Stimulated activated CD8-positive, alpha-beta memory T cell treated with anti-CD3 and anti-CD28 coated beads, Interleukin-4, amount 100 ng/mL, for 1 hour (primary cell): Measurements from ENCODE around the gene MTMR10.

Experiments
- DNase-seq, 2 donors: peaks; one replicate each; pipeline ENCODE4 v3.0.0-alpha.2; 2020; ENCODE audit warnings: low read depth in 2 of 2, low spot score in 1 of 2

The MTMR10 gene

DNA sequence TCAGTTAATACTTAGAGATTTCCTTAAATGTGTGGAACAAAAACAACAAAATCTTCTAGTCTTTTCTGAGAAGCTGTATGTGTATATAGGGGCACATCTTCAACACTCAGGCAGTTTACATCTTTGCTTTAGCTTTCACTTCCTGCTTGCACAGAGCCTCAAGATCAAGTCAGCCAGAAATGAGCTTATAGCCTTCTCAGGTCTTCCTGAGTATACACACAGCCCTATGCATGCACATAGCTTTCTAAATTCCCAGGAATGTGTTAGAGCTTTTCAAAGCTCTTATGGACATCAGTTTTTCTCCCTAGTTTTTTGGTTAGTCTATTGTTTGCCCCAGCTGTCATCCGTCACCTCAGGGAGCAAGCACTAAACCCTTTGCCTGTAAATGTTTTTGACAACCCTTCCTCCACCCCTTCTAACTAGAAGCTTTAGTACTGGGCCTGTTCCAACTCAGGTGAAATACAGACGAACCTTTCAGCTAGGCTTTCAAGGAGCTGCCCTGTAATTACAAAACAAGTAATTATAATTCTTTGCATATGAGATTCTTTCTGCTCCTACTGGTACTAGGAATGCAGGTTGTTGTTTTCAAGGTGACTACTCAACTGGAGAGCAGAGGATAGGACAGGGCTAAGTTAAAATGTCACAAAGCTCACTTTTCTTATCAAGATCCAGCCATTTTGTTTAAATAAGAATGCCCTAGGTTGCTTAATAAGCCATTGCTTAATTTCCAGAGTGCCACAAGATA lies 22.6 kb upstream of the MTMR10 start:
- DNase-seq, result no peak

DNA sequence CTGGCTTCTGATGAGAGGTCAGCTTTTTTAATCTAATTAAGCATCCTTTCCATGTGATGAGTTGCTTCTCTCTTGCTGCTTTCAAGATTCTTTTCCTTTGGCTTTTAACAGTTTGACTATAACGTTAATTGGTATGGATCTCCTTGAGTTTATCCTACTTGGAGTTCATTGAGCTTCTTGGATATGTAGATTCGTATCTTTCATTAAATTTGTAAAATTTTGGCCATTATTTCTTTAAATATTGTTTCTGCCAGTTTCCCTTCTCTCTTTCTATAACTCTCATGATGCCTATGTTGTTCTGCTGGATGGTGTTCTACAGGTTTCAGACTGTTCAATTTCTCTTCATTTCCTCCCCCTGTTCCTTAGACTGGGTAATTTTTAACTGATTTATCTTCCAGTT lies 21.0 kb upstream of the MTMR10 start:
- no peak for DNase-seq

DNA sequence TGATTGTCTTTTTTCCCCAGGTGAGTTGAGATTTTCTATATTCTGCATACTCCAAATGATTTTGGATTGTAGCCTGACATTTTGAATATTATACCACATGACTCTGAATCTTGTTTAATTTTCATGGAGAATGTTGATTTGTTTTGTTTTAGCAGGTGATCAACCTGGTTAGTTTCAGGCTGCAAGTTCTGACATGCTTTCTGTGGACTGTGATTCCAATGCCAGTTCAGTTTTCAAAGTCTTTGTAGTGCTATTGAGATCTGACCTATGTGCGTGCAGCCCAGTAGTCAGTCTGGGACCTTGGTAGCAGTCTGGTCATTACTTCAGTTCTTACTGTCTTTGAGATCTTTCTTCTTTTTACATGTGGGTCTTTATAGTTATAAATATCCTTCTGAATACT lies 18.6 kb upstream of the MTMR10 start:
- no peak for DNase-seq

DNA sequence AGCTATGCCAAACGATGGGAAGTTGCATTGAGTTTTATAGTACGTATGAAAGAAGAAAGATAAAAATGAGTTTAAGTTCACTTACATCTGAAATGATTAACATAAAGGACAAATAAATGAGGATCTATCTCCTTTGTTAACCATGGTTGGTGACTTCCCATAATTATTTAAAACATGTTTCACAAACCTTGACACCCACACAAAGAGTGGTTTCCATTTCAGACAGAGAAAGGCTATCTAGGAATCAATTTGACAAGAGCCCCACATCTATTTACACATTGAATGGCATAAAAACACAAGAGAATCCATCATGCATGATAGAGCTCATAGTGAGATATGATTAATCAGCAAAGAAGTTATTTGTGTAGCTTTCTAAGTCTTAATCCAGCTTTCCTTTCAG lies 14.2 kb upstream of the MTMR10 start:
- DNase-seq, result no peak

DNA sequence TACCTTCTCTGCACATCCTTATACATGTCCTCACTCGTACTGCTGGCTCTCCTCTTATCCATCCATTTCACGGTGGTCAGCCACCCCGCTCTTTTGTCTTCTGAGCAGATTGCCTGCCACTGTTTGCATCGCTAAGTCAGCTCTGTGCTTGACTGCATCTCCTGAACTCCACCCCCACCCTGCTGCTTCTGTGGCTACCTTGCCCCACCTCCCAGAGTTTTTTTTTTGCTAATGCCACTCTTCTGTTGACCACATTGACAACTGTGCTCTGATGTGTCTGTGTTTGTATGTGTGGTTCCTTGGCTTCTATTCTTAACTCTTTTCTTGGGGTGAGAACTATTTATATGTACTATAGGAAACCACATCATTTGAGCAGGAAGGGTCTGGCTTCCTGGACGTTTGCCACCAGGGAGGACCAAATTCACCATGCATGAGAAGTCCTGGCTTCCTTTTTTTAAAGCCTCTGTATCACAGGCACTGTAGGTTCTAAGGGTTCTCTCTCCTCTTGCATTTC lies 12.8 kb upstream of the MTMR10 start:
- DNase-seq, result no peak

DNA sequence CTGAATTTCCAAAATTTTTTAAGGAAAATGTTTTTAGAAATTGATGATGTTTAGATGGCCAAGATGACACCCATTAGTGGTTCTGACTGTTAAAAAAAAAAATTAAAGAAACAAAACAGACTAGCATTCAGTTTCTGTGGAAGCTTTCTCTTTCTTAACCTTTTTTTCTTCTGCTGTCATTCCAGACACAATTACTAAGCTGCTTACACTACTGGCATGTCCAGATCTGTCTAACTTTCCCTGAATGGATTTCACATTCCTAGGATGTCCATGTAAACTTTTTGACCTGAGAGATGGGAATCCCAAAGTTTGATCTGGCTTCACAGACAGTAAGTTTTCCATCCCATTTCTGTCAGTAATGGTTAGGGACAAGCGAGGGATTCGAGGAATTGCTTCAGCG lies 10.3 kb upstream of the MTMR10 start:
- DNase-seq, result no peak

DNA sequence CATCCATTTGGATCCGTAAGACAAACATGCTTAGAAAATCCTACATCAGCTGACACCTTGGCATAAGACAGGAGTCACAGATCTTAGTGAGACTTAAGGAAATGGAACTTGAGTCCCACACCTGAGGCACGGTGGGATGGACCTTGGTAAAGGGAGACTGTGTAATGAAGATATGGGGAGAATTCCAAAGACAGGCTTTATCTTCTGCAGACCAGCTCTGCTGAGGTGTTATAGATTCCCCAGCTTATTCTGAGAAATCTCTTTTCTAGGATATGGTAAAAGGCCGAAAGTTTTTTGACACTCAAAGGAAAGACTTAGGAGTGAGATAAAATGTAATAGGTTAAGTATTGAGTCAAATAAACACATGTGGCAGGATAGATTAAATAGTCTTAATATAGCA lies 8.3 kb upstream of the MTMR10 start:
- no peak for DNase-seq

DNA sequence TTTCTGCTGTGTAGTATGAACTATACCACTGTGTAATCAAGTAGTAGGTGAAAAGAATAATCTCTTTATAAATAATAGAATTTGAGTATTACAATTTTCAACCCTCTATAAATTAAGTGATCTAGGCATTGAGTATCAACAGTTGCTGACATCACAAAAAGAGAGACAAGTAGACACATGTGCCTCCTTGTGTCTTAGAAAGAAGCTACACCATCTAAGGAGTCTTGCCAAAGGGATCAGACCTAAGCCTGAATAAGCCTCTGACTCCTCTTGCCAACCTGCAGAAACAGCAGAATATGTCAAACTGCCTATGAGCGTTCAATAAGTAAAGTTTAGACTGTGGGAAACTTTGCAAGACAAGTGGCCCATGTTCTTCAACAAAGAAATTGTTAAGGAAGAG lies 5.8 kb upstream of the MTMR10 start:
- no peak for DNase-seq

DNA sequence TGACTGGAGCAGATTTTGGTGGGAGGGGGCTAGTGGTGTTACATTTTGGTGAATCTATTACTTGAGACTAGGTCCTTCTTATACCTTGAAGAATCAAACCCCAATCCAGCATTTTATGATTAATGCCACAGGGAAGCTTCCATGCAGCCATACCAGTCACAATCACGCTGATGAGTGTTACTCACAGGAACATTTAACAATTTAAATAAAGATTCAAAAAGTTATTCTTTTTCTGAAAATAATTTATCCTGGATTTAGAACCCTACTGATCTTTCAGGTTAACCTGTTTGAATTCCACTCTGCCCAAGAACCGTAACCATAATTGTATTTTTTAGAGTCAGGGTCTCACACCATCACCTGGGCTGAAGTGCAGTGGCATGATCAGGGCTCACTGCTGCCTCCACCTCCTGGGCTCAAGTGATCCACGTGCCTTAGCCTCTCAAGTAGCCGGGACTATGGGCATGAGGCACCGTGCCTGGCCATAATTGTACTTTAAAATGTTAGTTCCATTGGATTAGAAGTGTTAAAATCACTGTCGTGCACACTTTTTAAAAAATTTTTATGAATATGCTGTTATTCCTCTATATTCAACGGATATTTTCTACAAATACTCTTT lies 929 bp upstream of the MTMR10 start:
- DNase-seq, result no peak

DNA sequence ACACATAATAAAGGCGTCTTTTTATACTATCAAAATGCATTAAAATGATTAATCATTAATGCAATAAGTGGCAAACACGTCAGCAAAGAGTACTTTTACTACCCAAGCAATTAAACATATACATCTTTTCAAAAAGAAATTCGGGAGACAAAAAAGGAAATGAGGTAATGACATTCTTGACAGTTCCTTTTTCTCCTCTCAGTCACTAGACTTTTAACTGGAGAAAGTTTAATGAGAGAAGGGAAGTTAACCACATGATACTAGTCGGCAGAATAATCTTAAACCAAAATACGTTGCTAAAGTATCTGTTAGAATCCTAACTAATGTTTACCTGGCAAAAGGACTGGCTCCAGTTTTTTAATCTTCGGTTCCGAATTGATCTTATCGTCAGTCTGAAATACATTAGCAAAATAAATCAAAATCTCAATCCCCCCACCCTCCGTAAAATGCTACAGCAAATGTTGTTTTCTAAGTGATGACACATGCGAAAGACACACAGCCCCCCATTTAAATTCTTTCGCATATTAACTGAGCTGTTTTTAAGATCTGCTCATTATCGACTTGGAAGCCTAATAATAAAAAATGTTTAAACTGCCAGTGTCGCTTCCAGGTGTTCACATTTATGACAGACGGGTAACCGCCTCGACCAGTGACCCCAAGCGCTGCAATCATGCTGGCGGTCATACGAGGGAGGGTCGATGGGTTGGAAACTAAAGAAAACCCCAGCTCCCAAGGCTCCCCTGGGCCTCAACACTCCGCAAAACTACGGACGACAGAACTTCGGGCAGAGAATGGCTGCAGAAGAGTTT lies 778 bp downstream of the MTMR10 start:
- no peak for DNase-seq

DNA sequence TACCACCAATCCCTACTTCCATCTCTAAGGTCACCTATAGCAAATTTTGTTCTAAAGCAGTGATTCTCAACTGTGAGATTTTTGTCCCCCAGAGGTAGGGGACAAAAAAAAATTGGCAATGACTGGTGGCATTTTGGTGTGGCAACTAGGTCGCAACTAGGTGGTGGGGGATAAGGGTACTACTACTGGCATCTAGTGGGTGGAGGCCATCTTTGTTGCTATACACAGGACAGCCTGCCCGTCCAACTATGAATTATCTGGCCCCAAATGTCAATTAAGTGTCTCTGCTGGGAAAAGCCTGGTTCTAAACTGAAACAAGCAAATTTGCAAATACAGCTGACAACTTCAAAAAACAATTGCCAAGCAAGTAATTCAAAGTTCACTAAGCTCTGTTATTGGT lies 1.4 kb downstream of the MTMR10 start:
- DNase-seq, result no peak

DNA sequence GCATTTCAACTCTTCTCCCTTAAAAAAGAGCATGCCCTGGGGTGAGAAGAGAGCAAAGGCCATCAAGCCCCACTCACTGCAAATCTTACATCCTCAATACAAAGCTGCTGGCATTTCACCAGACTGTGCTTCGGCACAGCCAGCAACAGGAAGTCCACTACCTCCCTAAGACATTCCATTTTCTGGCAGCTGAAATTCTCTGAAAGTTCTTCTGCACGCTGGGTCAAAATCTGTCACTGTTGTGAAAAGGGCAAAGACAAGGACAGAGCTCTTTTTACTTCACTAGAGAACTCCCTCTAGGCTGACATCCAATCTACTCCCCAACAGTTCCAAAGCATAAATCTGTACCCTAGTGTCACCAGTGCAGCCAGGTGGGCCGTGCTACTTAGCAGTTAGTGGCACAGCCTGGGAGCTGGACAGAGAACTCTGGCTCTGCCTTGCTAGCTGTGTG lies 6.3 kb downstream of the MTMR10 start:
- no peak for DNase-seq

DNA sequence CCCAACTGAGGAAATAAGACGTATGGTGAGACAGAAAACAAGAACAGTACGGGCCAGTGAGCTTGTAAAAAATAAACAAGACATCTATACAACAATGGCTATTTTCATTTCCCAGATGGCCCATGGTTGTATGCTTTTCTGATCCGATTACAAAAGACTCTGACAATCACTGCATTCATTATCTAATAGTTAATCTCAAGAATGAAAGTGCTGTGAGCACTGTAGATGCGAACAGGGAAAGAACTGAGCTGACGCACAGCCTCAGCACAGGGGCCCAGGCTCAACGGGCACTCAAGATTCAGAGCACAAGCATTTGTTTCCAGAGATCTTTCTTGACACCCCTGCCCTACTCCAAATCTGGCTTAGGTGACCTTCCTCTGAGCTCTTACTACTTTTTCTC lies 6.9 kb downstream of the MTMR10 start:
- DNase-seq, result no peak

DNA sequence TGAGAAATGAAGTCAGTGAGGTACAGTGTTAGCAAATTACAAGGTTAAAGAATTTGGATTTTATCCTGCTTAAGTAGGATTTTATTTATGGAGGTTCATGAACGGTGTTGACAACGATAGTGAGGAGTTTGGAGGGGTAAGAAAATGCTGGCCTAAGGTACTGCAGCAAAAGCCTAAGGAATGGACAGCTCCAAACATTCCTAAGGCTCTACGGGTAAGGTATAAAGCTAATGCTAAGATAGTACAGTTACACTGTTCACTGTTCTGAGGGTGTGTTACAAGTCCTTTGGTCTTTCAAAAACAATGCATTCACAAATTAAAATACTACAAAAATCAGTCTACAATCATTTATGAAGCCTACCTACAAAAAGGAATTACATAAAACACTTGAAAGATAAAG lies 7.3 kb downstream of the MTMR10 start:
- no peak for DNase-seq

DNA sequence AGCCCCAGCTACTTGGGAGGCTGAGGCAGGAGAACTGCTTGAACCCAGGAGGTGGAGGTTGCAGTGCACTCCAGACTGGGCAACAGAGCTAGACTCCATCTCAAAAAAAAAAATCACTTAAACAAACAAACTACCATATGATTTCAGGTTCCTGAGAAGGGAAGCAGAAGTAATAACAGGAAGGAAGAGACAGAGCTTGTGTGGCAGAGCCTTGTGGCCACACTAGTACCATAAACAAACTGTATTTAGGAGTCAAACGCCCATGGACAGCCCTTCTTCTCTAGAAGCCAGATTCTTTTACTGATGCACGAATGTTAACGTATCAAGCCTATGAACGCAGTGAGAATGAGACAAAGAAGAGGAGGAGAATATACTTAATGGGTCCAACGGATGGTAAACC lies 12.0 kb downstream of the MTMR10 start:
- DNase-seq, result no peak

DNA sequence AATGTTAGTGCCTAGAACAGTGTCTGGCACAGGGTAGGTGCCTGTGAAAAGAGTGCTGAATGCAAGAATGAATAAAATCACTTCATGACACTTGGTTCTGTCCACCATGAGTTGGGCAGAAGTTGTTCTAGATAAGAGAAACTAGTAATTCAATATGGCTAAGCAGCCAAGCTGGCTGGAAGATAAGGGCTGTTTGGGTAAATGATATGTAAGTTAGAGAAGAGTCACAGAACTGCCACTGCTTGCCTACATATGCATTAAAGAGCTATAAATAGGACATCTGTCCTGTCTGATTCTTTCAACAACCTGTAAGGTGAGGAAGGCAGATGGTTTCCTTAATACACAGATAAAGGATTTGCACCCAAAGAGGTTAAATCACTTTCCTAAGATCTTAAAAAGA lies 13.1 kb downstream of the MTMR10 start:
- no peak for DNase-seq

DNA sequence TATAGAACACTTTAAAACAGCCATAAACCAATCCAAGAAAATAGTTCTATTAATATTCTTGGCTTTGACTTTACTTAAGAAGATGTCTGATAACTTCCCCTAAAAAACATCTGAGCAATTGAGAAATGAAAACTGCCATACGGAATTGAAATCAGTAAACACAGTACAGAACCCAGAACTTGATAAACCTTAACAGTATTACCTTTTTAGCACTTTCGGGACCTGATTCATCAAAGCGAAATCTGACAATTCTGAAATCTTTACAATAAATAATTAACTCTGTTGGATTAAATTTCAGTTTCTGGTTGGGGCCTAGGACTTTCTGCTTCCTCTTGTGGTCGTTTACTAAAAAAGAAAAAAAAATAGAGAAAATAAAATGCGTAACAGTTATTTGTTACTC lies 17.3 kb downstream of the MTMR10 start:
- no peak for DNase-seq

DNA sequence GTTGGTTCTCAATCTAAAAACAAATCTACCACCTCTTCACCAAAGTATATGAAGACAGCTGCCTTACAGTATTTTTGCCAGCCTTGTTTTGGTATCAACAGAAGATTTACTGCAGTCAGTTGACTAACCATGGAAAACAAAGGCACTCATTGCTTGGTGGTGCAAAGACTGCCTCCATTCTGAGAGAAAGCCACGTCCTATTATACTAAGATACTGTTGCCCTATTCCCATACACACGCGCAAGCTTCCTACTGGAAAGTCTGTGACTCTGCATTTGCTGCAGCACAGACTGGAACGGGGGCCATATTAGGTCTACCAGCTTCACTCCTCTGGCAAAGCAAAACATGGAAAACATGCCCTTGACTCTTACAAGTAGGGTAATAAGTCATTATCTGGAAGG lies 18.0 kb downstream of the MTMR10 start:
- no peak for DNase-seq

DNA sequence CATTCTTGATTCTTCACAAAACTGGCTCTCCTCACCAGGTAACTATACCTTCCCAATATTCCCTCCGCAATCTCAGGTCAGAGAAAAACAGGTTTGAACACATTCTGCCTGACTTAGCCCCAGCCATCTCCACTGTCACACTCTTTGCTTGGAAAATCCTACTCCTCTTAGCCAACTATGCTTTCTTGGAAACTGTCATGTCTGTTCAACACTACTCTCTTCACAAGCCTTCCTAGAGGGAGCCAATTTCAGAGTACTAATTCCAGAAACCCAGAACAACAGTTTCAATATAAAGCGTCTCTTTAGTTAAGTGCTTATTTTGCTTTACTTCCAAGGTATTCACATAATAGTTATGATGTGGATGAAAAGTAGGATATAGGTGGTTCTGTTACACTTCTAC lies 21.7 kb downstream of the MTMR10 start:
- no peak for DNase-seq

DNA sequence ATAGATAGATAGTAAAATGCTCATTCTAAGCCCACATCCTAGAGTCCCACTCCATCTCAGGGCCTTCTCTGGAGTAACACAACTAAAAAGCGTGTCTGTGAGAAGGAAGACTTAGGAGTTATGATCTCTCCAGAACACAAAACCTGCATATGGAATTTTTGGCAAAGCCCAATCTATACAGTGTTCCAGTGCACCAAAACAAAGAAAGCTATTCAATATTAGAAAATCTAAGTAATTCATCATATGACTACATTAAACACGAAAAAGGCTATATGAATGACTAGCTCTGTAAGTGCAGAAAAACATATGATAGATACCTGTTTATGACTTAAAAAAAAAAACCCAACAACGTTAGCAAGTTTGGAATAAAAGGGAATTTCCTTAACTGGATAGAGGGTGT lies 27.7 kb downstream of the MTMR10 start:
- DNase-seq, result no peak

DNA sequence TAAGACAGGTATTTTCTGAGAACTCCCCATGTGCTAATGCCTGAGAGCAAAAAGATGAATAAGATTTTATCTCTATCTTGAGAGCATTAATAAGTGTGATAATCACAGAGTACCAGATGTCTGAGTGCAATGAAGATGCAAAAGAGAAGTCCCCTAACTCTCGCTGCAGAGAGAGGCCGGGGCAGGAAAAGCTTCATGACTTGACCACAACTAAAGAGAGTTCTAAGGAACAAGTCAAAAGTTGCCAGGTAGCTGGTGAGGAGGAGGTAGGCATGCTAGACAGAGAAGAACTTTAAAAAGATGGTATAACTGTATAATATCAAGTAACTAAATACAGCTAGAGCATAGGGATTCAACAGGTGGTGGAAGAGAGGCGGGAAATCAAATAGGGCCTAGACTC lies 28.8 kb downstream of the MTMR10 start:
- DNase-seq, result no peak

DNA sequence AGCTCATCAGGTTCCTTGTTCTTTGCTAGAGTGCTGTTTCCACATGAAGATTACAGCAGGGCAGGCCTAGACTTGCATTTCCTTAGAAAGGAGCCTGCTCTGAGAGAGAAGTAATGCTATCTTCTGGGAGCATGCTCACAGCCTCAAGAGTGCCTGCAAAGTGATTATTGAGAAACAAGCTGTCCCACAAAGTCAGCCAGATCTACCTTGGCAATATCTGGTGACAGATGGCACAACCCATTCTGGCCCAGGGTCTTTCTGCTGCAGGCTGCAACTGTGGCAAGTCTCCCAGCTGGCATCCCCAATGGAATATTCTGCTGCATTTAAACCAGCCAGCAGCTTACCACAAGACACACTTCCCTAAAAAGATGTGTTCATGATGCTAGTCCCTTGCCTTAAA lies 29.3 kb downstream of the MTMR10 start:
- DNase-seq, result no peak
